GM12878 (cell line): ENCODE measurements around the gene POLR1A. TPM values are rescaled to one million over a fixed set of nuclear protein-coding genes. Genes with fewer than 3 reads are reported as not detected.

Experiments
- CBX3 ChIP-seq: fragments of 200-600 bp; sonication (generic); IDR thresholded peaks from 2 replicates; pipeline ENCODE4 v1.6.1; 2016; ENCODE audit warnings: low read depth, borderline replicate concordance
- ELK1 ChIP-seq: IDR thresholded peaks from 2 replicates; pipeline ENCODE4 v1.6.1; 2012; ENCODE audit warnings: low read depth, low read length, improper control_type of control experiment
- FOXK2 ChIP-seq: fragments of 450-650 bp; IDR thresholded peaks from 2 replicates; pipeline ENCODE4 v1.6.1; 2017; ENCODE audit warnings: mild to moderate bottlenecking, moderate library complexity
- FOXM1 ChIP-seq: IDR thresholded peaks from 2 replicates; pipeline ENCODE4 v1.6.1; 2012; ENCODE audit warnings: low read depth, mild to moderate bottlenecking, inconsistent platforms, low read length, moderate library complexity
- HDAC2 ChIP-seq: fragments of 200-600 bp; sonication (generic); IDR thresholded peaks from 2 replicates; pipeline ENCODE4 v1.6.1; 2017
- KAT2A ChIP-seq: conservative IDR thresholded peaks from 2 replicates; pipeline ENCODE4 v1.6.1; 2011; ENCODE audit warnings: low read depth, low read length; ENCODE audit not compliant: control insufficient read depth
- KLF5 ChIP-seq: fragments of 450-650 bp; IDR thresholded peaks from 2 replicates; pipeline ENCODE4 v1.6.1; 2014; ENCODE audit warnings: mild to moderate bottlenecking; ENCODE audit not compliant: partially characterized antibody
- LARP7 ChIP-seq: fragments of 450-650 bp; IDR thresholded peaks from 2 replicates; pipeline ENCODE4 v1.6.1; 2017; ENCODE audit warnings: mild to moderate bottlenecking
- PAX5 ChIP-seq: IDR thresholded peaks from 2 replicates; pipeline ENCODE4 v1.6.1; 2011; ENCODE audit warnings: low read depth, low read length, borderline replicate concordance
- PAX8 ChIP-seq: fragments of 450-650 bp; IDR thresholded peaks from 2 replicates; pipeline ENCODE4 v1.6.1; 2017; ENCODE audit warnings: mild to moderate bottlenecking, moderate library complexity
- RB1 ChIP-seq: fragments of 450-650 bp; formaldehyde crosslinking; IDR thresholded peaks from 2 replicates; pipeline ENCODE4 v1.6.1; 2017; ENCODE audit warnings: mild to moderate bottlenecking, borderline replicate concordance
- SIN3A ChIP-seq: IDR thresholded peaks from 2 replicates; pipeline ENCODE4 v1.6.1; 2012; ENCODE audit warnings: low read depth, low read length, improper control_type of control experiment
- SMAD5 ChIP-seq: IDR thresholded peaks from 2 replicates; pipeline ENCODE4 v1.6.1; 2016; ENCODE audit warnings: antibody characterized with exemption, low read depth
- SREBF1 ChIP-seq: IDR thresholded peaks from 2 replicates; pipeline ENCODE4 v1.6.1; 2012; ENCODE audit warnings: mild to moderate bottlenecking, low read length
- SUZ12 ChIP-seq: fragments of 200-600 bp; sonication (generic); IDR thresholded peaks from one replicate; pipeline ENCODE4 v1.6.1; 2018; ENCODE audit warnings: antibody characterized with exemption, mild to moderate bottlenecking; ENCODE audit not compliant: unreplicated experiment
- ZBED1 ChIP-seq: IDR thresholded peaks from 2 replicates; pipeline ENCODE4 v1.6.1; 2016; ENCODE audit warnings: borderline replicate concordance
- ZNF207 ChIP-seq: fragments of 450-650 bp; IDR thresholded peaks from 2 replicates; pipeline ENCODE4 v1.6.1; 2014; ENCODE audit warnings: antibody characterized with exemption, mild to moderate bottlenecking, borderline replicate concordance
- ZZZ3 ChIP-seq: IDR thresholded peaks from 2 replicates; pipeline ENCODE4 v1.6.1; 2011; ENCODE audit warnings: low read depth; ENCODE audit not compliant: control insufficient read depth, insufficient read length
- polyA plus RNA-seq, 11 experiments: library from polyadenylated mRNA; depleted of rRNA in 4 of 11; unstranded in 6 of 11; stranded (reverse) in 5 of 11; fragments of >200 nt; fragmentation: Nextera tagmentation in 4 of 11; fragmentation: Illumina TruSeq in 1 of 11; extraction: Ambion mirVana in 4 of 11; extraction: Trizol in 1 of 11; gene quantifications; 1 replicate in 1 of 11; 2 replicates in 10 of 11; pipeline versions ENCODE4 v1.2.1 to v1.2.3, GENCODE V29; 2011 to 2016; ENCODE audit warnings: inconsistent platforms in 2 of 11, missing spikeins in 2 of 11, low read depth in 1 of 11
- total RNA-seq, 4 experiments: library from RNA; depleted of rRNA in 3 of 4; stranded (reverse); fragments of >200 nt in 3 of 4; fragmentation: Illumina TruSeq in 1 of 4; extraction: Trizol in 1 of 4; gene quantifications; 2 replicates each; pipeline versions ENCODE4 v1.2.1 to v1.2.3, GENCODE V29; 2013 to 2021
- TF ChIP-seq, protein P1 (sequence below): fragments of 450-650 bp; IDR thresholded peaks from 2 replicates; pipeline ENCODE4 v1.6.1; 2017; ENCODE audit warnings: mild to moderate bottlenecking, moderate library complexity
- TF ChIP-seq, protein P2 (sequence below): fragments of 450-650 bp; IDR thresholded peaks from 2 replicates; pipeline ENCODE4 v1.6.1; 2016; ENCODE audit warnings: mild to moderate bottlenecking, moderate library complexity, borderline replicate concordance

Gene POLR1A
- total and polyA plus RNA-seq, 10 of the 15 experiments (the other 5 are each of a cell fraction or from before 2014, with no cell fraction given), result 2.1 to 53.9 (median 17.8) TPM

DNA sequence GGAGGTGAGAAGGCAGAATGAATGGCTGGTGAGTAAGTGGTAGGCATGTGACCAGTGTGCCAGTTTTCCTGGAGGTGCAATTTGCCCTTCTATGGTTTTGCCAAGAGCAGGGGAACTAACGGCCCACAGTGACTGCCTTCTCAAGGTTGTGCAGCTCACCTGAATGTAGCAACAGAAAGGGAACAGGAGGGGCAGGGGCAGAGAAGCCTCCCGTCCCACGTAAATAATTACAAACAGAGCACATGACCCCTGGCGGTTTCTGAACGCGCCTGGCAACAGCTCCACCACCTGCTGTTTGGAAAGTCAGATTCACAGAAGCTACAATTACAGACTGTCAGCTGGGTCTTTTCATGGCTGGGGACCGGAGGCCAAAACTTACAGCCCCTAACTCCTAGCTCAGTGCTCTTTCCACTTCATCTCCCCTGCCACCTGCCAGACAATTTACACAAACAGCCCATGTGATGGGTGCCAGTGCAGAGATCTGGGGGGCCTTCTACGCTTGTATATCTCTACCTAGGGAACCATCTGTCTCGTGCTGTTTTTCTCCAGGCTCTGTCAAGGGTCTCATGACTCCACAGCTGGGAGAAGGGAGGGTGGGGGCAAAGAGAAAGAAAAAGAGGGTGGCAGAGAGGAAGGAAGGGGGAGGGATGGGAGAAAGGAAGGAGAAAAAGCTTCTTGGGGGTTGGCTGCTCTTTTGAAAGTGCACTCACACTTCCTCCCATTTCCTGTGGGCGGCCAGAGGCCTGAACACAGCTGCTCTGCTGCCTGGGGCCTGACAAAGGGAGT is 69.6 kb downstream of the POLR1A start (continued):
- TF ChIP-seq SIN3A, result peak; percentile 27; the same call in 1 of the 2 replicates
- no peak for TF ChIP-seq KLF5
- no peak for TF ChIP-seq FOXM1
- TF ChIP-seq RB1, result no peak; the same call in 1 of the 2 replicates
- TF ChIP-seq LARP7, result 0 out of 2 replicates have a peak, but pooled peaks have one; percentile 50
- no peak for TF ChIP-seq PAX8
- no peak for TF ChIP-seq FOXK2
- TF ChIP-seq, protein P1, sequence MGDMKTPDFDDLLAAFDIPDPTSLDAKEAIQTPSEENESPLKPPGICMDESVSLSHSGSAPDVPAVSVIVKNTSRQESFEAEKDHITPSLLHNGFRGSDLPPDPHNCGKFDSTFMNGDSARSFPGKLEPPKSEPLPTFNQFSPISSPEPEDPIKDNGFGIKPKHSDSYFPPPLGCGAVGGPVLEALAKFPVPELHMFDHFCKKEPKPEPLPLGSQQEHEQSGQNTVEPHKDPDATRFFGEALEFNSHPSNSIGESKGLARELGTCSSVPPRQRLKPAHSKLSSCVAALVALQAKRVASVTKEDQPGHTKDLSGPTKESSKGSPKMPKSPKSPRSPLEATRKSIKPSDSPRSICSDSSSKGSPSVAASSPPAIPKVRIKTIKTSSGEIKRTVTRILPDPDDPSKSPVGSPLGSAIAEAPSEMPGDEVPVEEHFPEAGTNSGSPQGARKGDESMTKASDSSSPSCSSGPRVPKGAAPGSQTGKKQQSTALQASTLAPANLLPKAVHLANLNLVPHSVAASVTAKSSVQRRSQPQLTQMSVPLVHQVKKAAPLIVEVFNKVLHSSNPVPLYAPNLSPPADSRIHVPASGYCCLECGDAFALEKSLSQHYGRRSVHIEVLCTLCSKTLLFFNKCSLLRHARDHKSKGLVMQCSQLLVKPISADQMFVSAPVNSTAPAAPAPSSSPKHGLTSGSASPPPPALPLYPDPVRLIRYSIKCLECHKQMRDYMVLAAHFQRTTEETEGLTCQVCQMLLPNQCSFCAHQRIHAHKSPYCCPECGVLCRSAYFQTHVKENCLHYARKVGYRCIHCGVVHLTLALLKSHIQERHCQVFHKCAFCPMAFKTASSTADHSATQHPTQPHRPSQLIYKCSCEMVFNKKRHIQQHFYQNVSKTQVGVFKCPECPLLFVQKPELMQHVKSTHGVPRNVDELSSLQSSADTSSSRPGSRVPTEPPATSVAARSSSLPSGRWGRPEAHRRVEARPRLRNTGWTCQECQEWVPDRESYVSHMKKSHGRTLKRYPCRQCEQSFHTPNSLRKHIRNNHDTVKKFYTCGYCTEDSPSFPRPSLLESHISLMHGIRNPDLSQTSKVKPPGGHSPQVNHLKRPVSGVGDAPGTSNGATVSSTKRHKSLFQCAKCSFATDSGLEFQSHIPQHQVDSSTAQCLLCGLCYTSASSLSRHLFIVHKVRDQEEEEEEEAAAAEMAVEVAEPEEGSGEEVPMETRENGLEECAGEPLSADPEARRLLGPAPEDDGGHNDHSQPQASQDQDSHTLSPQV, result peak; percentile 70
- TF ChIP-seq SMAD5, result no peak
- TF ChIP-seq, protein P2, sequence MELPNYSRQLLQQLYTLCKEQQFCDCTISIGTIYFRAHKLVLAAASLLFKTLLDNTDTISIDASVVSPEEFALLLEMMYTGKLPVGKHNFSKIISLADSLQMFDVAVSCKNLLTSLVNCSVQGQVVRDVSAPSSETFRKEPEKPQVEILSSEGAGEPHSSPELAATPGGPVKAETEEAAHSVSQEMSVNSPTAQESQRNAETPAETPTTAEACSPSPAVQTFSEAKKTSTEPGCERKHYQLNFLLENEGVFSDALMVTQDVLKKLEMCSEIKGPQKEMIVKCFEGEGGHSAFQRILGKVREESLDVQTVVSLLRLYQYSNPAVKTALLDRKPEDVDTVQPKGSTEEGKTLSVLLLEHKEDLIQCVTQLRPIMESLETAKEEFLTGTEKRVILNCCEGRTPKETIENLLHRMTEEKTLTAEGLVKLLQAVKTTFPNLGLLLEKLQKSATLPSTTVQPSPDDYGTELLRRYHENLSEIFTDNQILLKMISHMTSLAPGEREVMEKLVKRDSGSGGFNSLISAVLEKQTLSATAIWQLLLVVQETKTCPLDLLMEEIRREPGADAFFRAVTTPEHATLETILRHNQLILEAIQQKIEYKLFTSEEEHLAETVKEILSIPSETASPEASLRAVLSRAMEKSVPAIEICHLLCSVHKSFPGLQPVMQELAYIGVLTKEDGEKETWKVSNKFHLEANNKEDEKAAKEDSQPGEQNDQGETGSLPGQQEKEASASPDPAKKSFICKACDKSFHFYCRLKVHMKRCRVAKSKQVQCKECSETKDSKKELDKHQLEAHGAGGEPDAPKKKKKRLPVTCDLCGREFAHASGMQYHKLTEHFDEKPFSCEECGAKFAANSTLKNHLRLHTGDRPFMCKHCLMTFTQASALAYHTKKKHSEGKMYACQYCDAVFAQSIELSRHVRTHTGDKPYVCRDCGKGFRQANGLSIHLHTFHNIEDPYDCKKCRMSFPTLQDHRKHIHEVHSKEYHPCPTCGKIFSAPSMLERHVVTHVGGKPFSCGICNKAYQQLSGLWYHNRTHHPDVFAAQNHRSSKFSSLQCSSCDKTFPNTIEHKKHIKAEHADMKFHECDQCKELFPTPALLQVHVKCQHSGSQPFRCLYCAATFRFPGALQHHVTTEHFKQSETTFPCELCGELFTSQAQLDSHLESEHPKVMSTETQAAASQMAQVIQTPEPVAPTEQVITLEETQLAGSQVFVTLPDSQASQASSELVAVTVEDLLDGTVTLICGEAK, result peak; percentile 19; the same call in 1 of the 2 replicates
- no peak; the same call in 1 of the 2 replicates for TF ChIP-seq ZNF207
- no peak for TF ChIP-seq HDAC2
- TF ChIP-seq ZBED1, result no peak
- no peak for TF ChIP-seq ZZZ3
- no peak for TF ChIP-seq ELK1
- TF ChIP-seq SUZ12, result no peak
- no peak for TF ChIP-seq CBX3
- no peak for TF ChIP-seq KAT2A
- TF ChIP-seq SREBF1, result 0 out of 2 replicates have a peak, but pooled peaks have one; percentile 10
- TF ChIP-seq PAX5, result peak; percentile 79; the same call in 1 of the 2 replicates
